GM12864 (cell line): ENCODE measurements around the gene NSD1.

ENCODE experiments used
- DNase-seq: peaks from one replicate; pipeline ENCODE4 v3.0.0-alpha.2; 2011; ENCODE audit warnings: low read depth
- H3K4me3 ChIP-seq: 2 replicates; pipeline ENCODE4 v1.5.1; 2011; ENCODE audit warnings: mild to moderate bottlenecking, low read depth, low read length, control low read depth
- TF ChIP-seq, protein P1 (sequence below): IDR thresholded peaks from 2 replicates; pipeline ENCODE4 v1.5.1; 2011; ENCODE audit warnings: low read depth, mild to moderate bottlenecking, moderate library complexity, low read length, control low read depth, inconsistent platforms; ENCODE audit errors: missing control alignments

NSD1 gene

DNA sequence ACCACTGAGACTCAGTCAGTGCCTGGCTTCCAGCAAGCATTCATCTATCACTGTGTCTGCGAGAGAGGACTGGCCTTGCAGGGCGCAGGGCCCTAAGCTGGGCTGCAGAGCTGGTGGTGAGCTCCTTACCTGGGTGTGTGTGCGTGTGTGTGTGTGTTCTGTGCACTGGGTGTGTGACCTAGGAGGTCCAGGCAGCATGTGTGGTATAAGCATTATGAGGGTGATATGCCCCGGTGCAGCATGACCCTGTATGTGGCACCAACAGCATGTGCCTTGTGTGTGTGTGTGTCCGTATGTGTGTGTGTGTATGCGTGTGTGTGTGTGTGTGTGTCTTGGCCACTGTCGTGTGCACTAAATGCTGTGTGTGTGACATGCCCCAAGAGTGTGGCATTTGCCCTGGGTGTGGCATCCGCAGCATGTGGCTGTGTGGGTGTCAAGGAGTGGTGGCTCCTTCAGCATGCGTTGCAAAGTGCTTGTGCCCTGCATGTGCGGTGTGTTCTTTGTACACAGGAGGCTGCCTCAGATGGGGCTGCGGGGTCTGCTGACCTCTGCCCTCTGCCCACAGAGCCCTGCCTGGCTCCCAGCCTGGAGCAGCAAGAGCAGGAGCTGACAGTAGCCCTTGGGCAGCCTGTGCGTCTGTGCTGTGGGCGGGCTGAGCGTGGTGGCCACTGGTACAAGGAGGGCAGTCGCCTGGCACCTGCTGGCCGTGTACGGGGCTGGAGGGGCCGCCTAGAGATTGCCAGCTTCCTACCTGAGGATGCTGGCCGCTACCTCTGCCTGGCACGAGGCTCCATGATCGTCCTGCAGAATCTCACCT, 43.5 kb upstream of the NSD1 start:
- H3K4me3 ChIP-seq: no peak overlapping the region
- TF ChIP-seq, protein P1, sequence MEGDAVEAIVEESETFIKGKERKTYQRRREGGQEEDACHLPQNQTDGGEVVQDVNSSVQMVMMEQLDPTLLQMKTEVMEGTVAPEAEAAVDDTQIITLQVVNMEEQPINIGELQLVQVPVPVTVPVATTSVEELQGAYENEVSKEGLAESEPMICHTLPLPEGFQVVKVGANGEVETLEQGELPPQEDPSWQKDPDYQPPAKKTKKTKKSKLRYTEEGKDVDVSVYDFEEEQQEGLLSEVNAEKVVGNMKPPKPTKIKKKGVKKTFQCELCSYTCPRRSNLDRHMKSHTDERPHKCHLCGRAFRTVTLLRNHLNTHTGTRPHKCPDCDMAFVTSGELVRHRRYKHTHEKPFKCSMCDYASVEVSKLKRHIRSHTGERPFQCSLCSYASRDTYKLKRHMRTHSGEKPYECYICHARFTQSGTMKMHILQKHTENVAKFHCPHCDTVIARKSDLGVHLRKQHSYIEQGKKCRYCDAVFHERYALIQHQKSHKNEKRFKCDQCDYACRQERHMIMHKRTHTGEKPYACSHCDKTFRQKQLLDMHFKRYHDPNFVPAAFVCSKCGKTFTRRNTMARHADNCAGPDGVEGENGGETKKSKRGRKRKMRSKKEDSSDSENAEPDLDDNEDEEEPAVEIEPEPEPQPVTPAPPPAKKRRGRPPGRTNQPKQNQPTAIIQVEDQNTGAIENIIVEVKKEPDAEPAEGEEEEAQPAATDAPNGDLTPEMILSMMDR: no peak

DNA sequence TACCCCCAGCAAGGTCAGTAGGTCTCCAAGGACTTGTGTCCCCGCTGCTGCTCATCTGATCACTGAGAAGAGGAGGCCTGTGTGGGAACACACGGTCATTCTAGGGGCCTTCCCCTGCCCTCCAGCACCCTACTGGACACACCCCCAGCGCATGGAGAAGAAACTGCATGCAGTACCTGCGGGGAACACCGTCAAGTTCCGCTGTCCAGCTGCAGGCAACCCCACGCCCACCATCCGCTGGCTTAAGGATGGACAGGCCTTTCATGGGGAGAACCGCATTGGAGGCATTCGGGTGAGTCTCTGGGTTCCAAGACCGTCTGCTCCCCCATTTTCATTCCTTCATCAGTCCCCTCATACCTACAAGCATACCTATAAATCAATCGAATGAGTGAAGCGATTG, 42.8 kb upstream of the NSD1 start:
- TF ChIP-seq, protein P1: no peak
- H3K4me3 ChIP-seq: no peak overlapping the region
- no peak for DNase-seq

More for the DNA sequence above, 43.5 kb upstream of the NSD1 start:
- DNase-seq: no peak

DNA sequence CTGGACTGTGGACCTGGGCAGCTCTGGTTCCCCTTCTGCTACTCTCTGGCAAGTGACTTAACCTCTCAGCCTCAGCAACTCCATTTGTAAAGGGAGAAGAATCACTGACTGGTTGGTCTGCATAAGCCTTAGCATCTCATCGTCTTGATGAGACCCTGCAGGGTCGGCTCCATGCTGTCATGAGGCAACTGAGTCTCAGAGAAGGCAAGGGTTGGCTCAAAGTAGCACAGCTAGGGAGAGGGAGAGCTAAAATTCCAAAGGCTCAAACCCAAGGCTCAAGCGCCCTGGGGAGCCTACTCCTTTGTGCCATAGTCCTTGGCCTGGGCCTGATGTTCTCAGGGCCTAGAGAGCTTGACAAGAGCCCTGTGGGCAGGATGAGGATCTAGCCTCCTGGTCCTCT, 42.3 kb upstream of the NSD1 start:
- TF ChIP-seq, protein P1: no peak
- no peak for DNase-seq
- H3K4me3 ChIP-seq: no peak overlapping the region

DNA sequence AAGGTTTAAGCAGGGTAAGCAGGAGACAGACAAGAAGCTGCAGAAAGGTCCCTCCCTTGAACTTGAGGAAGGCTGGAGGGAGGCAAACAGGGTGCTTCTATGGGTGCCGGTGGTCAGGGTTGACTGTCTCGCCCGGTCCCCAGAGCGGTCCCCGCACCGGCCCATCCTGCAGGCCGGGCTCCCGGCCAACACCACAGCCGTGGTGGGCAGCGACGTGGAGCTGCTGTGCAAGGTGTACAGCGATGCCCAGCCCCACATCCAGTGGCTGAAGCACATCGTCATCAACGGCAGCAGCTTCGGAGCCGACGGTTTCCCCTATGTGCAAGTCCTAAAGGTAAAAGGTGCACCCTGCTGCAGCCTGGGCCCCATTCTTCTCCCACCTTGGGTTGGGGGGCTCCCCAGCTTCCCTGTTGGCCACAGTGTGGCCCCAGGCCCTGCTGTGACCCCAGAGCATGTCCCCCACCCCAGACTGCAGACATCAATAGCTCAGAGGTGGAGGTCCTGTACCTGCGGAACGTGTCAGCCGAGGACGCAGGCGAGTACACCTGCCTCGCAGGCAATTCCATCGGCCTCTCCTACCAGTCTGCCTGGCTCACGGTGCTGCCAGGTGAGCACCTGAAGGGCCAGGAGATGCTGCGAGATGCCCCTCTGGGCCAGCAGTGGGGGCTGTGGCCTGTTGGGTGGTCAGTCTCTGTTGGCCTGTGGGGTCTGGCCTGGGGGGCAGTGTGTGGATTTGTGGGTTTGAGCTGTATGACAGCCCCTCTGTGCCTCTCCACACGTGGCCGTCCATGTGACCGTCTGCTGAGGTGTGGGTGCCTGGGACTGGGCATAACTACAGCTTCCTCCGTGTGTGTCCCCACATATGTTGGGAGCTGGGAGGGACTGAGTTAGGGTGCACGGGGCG, 41.1 kb upstream of the NSD1 start:
- no peak overlapping the region for H3K4me3 ChIP-seq
- TF ChIP-seq, protein P1: no peak
- DNase-seq: no peak

DNA sequence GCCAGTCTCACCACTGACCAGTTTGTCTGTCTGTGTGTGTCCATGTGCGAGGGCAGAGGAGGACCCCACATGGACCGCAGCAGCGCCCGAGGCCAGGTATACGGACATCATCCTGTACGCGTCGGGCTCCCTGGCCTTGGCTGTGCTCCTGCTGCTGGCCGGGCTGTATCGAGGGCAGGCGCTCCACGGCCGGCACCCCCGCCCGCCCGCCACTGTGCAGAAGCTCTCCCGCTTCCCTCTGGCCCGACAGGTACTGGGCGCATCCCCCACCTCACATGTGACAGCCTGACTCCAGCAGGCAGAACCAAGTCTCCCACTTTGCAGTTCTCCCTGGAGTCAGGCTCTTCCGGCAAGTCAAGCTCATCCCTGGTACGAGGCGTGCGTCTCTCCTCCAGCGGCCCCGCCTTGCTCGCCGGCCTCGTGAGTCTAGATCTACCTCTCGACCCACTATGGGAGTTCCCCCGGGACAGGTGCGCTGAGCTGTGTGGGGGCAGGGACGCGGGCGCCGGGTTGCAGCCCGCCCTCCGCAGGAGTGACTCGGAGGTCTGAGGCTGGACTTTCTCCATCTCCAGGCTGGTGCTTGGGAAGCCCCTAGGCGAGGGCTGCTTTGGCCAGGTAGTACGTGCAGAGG, 40.4 kb upstream of the NSD1 start:
- DNase-seq: no peak
- TF ChIP-seq, protein P1: no peak
- H3K4me3 ChIP-seq: no peak overlapping the region

DNA sequence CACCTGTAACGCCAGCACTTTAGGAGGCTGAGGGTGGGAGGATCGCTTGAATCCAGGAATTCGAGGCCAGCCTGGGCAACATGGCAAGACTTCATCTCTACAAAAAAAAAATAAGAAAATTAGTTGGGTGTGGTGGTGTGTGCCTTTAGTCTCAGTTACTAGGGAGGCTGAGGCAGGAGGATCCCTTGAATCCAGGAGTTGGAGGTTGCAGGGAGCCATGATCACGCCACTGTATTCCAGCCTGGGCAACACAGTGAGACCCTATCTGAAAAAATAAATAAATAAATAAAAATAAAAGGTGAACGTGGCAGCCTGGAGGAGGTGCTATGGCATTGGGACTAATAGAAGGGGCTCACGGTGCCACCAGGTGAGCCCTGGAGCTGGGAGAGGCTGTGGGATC, 39.8 kb upstream of the NSD1 start:
- no peak overlapping the region for H3K4me3 ChIP-seq
- TF ChIP-seq, protein P1: no peak
- DNase-seq: no peak
